GM21529 (cell line): ENCODE results near the gene KCTD20.
"Not testable (repeated sequence)": the region's sequence is repeated elsewhere in the genome, so short reads cannot be mapped to it uniquely, and the experiment has no call there.

Source experiments
- ATAC-seq: cut with Tn5 transposase; IDR thresholded peaks from one replicate; pipeline ENCODE4 v1.9.1; 2021; ENCODE audit not compliant: unreplicated experiment

The KCTD20 gene

DNA sequence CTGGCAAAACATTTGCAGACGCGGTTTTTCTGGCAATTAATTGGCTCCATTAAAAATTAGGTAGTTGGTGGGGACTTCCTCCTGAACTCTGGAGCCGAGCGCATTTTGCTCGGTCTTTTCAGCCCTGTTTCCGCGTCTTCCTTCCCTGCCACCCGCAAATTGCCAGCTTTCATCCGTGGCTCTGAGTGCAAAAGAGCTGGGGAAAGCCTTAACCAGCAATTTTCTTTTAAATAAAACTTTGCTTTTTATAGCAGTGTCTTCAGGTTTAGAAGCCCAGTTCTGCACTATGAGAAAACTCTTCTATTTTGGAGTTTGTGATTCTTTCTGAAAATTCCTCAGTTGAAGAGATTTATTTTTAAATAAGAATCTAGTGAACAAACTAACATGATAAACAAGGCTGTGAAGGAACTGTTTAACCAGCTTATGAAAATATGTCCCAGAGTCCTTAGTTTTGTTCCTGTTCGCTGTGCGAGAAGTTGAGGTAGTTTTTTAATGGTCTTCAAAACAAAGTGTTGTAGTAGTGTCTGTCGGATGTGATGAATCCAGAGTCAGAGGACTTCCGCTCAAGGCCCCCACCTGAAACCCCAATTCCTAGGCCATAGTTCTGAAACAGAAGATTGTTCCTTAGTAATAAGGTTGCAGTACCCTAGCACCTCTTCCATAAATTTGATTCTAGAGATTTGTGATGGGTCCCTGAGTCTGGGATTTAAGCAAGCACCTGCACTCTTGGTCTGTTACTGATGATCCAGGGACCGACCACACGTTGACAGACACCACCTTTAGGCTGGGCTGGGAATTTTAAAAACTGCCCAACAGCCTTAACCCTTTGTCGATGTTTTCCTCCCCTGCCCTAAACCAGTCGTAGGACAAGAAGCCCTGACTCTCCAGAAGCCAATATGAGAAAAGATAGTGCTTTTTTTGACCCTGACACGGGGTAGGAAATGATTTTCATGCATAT, 950 bp downstream of the KCTD20 start:
- ATAC-seq, result no peak

DNA sequence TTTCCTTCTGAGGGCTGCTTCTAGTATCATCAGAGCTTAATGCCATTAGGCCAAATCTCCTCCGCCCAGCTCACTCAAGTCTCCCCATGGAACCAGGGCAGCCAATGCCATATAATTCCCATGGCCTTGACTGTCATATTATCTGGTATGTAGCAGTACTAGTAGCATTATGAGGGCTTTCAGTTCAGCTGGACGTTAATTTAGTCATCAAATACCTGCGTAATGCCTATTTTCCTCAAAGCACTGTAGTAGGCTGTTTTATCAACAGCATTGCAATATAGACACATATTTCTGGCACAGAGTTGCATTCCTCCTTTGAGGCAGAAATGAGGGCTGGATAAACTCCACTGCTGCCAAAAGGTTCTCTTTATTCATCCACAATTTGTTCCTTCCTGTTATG, 1.7 kb downstream of the KCTD20 start:
- ATAC-seq, result no peak

DNA sequence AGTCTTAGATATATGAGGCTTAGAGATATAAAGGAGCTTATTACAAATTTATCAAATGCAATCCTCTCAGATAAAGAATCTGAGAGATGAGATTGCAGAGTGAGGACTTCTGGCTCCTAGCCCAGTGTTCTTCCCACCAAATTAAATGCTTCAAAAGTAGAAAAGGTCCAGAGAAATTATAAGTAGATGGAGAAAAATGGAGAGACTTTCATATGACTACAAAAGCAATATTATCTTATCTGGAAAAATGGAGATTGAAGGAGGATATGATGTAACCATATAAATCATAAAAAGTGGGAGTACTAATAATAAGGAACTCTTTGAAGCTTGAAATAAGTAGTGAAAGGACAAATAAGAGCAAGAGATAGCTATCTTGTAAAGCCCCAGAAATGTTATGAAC, 2.8 kb downstream of the KCTD20 start:
- no peak for ATAC-seq

DNA sequence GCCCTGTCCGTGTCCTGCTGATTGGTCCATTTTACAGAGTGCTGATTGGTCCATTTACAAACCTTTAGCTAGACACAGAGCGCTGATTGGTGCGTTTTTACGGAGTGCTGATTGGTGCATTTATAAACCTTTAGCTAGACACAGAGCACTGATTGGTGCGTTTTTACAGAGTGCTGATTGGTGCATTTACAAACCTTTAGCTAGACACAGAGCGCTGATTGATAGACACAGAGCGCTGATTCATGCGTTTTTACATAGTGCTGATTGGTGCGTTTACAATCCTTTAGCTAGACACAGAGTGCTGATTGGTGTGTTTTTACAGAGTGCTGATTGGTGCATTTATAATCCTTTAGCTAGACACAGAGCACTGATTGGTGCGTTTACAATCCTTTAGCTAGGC, 6.4 kb downstream of the KCTD20 start:
- ATAC-seq, result not testable (repeated sequence)

DNA sequence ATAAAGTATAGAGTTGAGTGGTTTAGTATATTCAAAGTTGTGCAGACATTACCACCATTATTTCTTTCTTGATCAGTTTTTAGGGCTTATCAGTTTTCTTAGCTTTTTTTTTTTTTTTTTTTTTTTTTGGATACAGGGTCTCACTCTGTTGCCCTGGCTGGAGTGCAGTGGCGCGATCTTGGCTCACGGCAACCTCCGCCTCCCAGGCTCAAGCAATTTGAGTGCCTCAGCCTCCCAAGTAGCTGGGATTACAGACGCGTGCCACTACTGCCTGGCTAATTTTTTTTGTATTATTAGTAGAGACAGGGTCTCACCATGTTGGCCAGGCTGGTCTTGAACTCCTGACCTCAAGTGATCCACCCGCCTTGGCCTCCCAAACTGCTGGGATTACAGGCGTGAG, 10.1 kb downstream of the KCTD20 start:
- not testable (repeated sequence) for ATAC-seq

DNA sequence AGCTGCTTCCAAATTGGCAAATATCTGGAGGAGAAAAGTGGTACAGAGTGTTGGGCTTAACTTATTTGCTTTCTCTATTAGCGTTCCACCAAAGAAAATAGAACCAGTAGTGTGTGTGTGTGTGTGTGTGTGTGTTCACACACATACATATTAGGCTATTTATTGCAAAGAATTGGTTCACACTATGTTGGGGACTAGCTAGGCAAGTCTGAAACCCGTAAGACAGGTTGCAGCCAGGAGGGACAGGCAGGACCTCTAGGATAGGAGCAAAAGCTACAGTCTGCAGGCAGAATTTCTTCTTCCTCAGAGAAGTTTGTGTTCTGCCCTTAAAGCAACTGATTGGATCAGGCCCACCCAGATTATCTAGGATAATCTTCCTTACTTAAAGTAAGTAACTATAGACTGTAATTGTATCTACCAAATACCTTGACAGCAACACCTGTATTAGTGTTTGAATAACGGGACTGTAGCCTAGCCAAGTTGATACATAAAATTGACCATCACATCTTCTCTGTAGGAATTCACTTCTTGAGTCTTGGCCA, 12.8 kb downstream of the KCTD20 start:
- ATAC-seq, result no peak

DNA sequence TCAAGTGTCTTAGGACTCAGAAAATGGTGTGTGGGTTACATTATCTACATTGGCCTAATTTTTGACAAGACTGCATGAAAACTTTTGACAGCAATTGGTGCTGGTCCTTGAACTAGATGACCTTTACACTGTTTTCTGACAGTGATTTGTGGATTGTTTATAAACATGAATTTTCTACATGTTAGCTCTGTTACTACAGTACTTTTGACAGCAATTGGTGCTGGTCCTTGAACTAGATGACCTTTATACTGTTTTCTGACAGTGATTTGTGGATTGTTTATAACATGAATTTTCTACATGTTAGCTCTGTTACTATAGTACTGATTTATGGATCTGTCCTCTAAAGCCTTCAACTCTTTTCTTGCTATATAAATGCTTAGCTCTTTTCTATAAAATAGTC, 16.7 kb downstream of the KCTD20 start:
- no peak for ATAC-seq

- no peak for ATAC-seq
These were observed 18.1 kb downstream of the KCTD20 start for GRCh38 chr6:36460916-36461315.

GRCh38 chr6:36461646-36462045, 18.8 kb downstream of the KCTD20 start:
- no peak for ATAC-seq

DNA sequence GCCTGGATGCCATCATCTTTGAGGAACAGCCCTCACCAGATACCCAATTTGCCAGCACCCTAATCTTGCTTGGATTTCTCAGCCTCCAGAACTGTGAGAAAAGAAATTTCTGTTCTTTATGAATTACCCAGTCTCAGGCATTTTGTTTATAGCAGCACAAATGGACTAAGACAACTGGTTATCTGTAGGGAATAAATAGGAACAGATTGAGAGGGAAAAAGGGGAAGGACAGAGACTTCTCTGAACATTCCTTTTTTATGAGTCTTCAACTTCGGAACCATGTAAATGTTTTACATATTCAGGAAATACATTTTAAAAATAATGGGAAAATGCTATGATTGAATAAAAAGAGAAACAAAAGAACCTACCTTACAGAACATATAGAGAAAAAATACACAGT, 20.9 kb downstream of the KCTD20 start:
- ATAC-seq, result no peak

DNA sequence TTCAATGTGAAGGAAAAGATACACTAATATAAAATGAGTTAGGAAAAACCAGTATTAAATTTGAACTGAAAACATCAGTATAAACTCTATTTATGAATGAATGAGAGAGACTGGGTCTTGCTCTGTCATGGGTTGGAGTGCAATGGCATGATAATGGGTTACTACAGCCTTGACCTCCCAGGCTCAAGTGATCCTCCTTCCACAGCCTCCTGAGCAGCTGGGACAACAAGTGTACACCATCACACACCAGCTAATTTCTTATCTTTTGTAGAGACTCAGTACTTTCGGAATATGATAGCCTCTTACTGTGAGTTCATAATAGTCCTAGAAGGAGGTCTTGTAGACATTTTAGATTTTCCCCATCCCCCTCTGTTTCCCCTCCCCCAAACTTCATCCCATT, 21.4 kb downstream of the KCTD20 start:
- no peak for ATAC-seq

DNA sequence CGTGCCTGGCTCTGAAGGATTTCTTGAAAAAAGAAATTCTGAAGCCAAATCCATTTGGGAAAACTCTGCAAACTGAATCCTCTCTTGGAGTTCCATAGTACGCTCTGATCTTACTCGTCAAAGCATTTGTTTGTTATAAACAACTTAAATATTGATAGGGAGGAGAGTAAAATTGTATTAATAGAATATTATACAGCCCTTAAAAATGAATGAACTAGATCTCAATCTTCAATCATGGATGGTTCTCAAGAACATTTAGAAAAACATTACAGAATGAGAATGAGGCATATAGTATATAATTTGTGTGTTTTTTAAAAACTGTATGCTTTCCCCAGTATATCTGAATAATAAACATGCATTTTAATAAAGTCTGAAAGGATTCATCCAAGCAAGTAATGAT, 24.8 kb downstream of the KCTD20 start:
- no peak for ATAC-seq

GRCh38 chr6:36469148-36469661, 26.4 kb downstream of the KCTD20 start:
- no peak for ATAC-seq

DNA sequence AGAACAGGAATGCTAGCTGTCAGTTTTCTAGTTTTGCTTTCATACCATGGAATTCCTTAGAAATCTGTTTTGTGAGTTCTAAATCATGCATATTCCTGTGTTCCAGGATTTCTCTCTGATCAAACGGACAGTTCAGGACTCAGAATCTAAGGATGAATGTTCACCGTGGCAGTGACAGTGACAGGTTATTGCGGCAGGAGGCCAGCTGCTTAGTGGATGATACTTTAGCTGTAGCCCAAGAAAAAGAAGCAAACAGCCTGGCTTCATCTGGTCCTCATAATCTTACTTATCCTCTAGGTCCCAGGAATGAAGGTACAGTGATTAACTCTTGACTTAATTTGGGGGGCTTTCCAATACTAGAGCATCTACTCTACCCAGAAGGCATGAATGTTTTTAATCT, 27.1 kb downstream of the KCTD20 start:
- no peak for ATAC-seq

DNA sequence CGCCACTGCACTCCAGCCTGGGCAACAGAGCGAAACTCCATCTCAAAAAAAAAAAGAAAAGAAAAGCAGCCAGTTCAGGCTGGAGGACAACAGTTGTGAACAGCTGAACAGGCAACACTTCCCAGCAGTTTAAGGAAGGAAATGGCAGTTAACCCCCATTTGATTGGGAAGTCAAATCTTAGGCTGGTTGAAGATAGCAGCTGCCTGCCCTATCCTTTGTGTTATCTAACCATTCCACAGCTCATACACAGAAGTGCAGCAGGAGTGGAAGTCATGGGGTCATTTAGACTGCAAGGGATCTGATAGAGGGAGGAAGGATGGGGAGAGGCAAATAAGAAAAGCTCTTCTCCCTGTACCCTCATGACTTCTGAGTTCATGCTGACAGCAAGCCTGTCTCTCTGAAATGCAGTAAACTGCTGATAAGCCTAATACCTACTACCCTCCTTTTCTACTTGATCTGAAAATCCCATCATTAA, 35.3 kb downstream of the KCTD20 start:
- ATAC-seq, result no peak

- no peak for ATAC-seq
These were observed 36.5 kb downstream of the KCTD20 start for GRCh38 chr6:36479256-36479655.

- not testable (repeated sequence) for ATAC-seq
These were observed 40.5 kb downstream of the KCTD20 start for GRCh38 chr6:36483326-36483725.

DNA sequence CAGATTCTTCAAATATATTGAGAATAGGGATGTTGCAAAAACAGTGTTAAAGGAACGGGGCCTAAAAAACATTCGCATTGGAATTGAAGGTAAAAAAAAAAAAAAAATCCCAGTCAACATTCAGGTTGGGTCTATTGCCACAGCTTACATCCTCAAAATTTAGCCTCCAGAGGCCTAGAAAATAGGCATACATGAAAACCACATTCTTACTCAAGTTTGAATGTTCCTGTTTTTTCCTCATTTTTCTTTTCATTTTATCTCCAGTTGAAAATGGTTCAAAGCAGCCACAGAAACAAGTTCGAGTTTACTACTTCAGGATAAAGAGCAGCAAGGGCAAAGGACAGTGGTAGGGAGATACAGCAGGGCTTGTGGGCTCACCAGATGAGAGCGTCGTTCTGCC, 41.9 kb downstream of the KCTD20 start:
- ATAC-seq, result no peak

DNA sequence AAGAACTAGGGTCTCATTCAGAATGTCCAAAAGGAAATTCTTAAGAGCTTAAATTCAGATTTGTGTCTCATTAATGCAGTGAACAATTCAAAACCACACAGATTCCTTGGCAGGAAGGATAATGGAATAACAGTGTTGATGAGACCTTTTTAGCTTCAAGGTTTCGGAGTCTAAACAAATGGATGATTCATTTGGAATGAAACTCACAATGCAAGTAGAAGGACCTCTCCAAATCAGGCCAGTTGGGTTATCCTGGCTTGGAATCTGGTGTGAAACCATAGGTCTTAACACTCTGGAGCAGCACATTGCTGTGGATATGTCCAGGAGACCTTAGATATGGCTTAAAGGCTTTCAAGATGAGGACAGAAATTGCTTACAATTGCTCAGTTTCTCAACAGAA, 44.9 kb downstream of the KCTD20 start:
- ATAC-seq, result no peak

GRCh38 chr6:36488221-36488620, 45.4 kb downstream of the KCTD20 start:
- ATAC-seq, result no peak

- no peak for ATAC-seq
These were observed 46.6 kb downstream of the KCTD20 start for GRCh38 chr6:36489426-36489825.

- ATAC-seq, result no peak
These were observed 48.7 kb downstream of the KCTD20 start for GRCh38 chr6:36491378-36491965.
